ENCODE results near the gene CREB3. TPM values are rescaled to one million over a fixed set of nuclear protein-coding genes. Genes with fewer than 3 reads are reported as not detected.

CREB3 gene
- polyA plus RNA-seq, 1 donor from 2014 or later, result 88.4 TPM

GRCh38 chr9:35763803-35764202 is 31.3 kb downstream of the CREB3 start:
- H3K79me2 ChIP-seq (replicated peaks; ENCODE audit: insufficient read depth, low read length), result no peaks in the 10 kb centered on the region
- no peak overlapping the region for H3K4me3 ChIP-seq (ENCODE audit: low read length)
- no peaks in the 10 kb centered on the region for H3K9me3 ChIP-seq (ENCODE audit: low read length)
- H3K9ac ChIP-seq (ENCODE audit: low read length), result no peak overlapping the region
- no peaks in the 10 kb centered on the region for H3K36me3 ChIP-seq (ENCODE audit: insufficient read depth, low read length)
- H3F3A ChIP-seq (ENCODE audit: insufficient read depth, low read length, poor library complexity, severe bottlenecking), result no peaks in the 10 kb centered on the region
- H3K27ac ChIP-seq (ENCODE audit: low read length), result no peak overlapping the region
- no peaks in the 10 kb centered on the region for H4K20me1 ChIP-seq (ENCODE audit: insufficient read depth)
- no peaks in the 10 kb centered on the region for H3K9me2 ChIP-seq (ENCODE audit: insufficient read depth, low read length)
- H2AFZ ChIP-seq (ENCODE audit: low read depth, low read length), result no peak overlapping the region
- TF ChIP-seq CTCF (IDR thresholded peaks at IDR 0.05; ENCODE audit: poor library complexity, severe bottlenecking) (no peak), RAD21 (conservative IDR thresholded peaks at IDR 0.05) (no peak), TAF1 (IDR thresholded peaks at IDR 0.05; ENCODE audit: low read depth) (no peak), EZH2 (IDR thresholded peaks at IDR 0.05; ENCODE audit: borderline replicate concordance, insufficient read depth, low read length, poor library complexity, severe bottlenecking) (no peak), EP300 (conservative IDR thresholded peaks at IDR 0.05; ENCODE audit: poor library complexity, severe bottlenecking) (no peak), SMC3 (conservative IDR thresholded peaks at IDR 0.05; ENCODE audit: poor library complexity) (no peak), MXI1 (conservative IDR thresholded peaks at IDR 0.05; ENCODE audit: poor library complexity, severe bottlenecking) (no peak), POLR2AphosphoS5 (IDR thresholded peaks at IDR 0.05) (no peak), REST (IDR thresholded peaks at IDR 0.05; ENCODE audit: borderline replicate concordance) (no peak)
- no peaks in the 10 kb centered on the region for H3K27me3 ChIP-seq (ENCODE audit: insufficient read depth, low read depth, low read length)
- H3K4me2 ChIP-seq (ENCODE audit: low read length), result no peak overlapping the region

GRCh38 chr9:35766997-35767396 is 34.5 kb downstream of the CREB3 start:
- Histone ChIP-seq H3K79me2 (replicated peaks; ENCODE audit: insufficient read depth, low read length) (peaks cover 3% of the 10 kb centered on the region), H3K27me3 (ENCODE audit: insufficient read depth, low read depth, low read length) (no peaks in the 10 kb centered on the region), H2AFZ (ENCODE audit: low read depth, low read length) (no peak overlapping the region), H3K4me3 (ENCODE audit: low read length) (no peak overlapping the region), H3K9me2 (ENCODE audit: insufficient read depth, low read length) (no peaks in the 10 kb centered on the region), H3K4me2 (ENCODE audit: low read length) (no peak overlapping the region), H3K9me3 (ENCODE audit: low read length) (no peaks in the 10 kb centered on the region), H3K36me3 (ENCODE audit: insufficient read depth, low read length) (no peaks in the 10 kb centered on the region), H3F3A (ENCODE audit: insufficient read depth, low read length, poor library complexity, severe bottlenecking) (no peaks in the 10 kb centered on the region), H4K20me1 (ENCODE audit: insufficient read depth) (no peaks in the 10 kb centered on the region), H3K9ac (ENCODE audit: low read length) (no peak overlapping the region), H3K27ac (ENCODE audit: low read length) (no peak overlapping the region)
- TF ChIP-seq MXI1 (conservative IDR thresholded peaks at IDR 0.05; ENCODE audit: poor library complexity, severe bottlenecking) (no peak), TAF1 (IDR thresholded peaks at IDR 0.05; ENCODE audit: low read depth) (no peak), CTCF (IDR thresholded peaks at IDR 0.05; ENCODE audit: poor library complexity, severe bottlenecking) (no peak), EZH2 (IDR thresholded peaks at IDR 0.05; ENCODE audit: borderline replicate concordance, insufficient read depth, low read length, poor library complexity, severe bottlenecking) (no peak), REST (IDR thresholded peaks at IDR 0.05; ENCODE audit: borderline replicate concordance) (no peak), POLR2AphosphoS5 (IDR thresholded peaks at IDR 0.05) (no peak), SMC3 (conservative IDR thresholded peaks at IDR 0.05; ENCODE audit: poor library complexity) (no peak), RAD21 (conservative IDR thresholded peaks at IDR 0.05) (no peak), EP300 (conservative IDR thresholded peaks at IDR 0.05; ENCODE audit: poor library complexity, severe bottlenecking) (no peak)

Data from neural cell (in vitro differentiated cells).